Caco-2 (cell line): ENCODE data around the gene GSK3B. TPM values are rescaled to one million over a fixed set of nuclear protein-coding genes. Genes with fewer than 3 reads are reported as not detected.

Experiments
- BruUV-seq: library from RNA; stranded (reverse); fragments of 400-500 nt; replicated peaks from 2 replicates; lab custom pipeline; 2021; lab: Mats Ljungman, UMichigan
- CTCF ChIA-PET: fragments of 300-600 bp; sonication (Branson Sonifier 250); formaldehyde crosslinking; loops from one replicate; lab custom pipeline; 2022; ENCODE audit warnings: antibody characterized with exemption; lab: Charles Lee
- POLR2A ChIA-PET: fragments of 300-600 bp; sonication (Branson Sonifier 250); formaldehyde crosslinking; loops from one replicate; lab custom pipeline; 2022; ENCODE audit warnings: antibody characterized with exemption; lab: Charles Lee
- DNase-seq, 2 experiments: peaks; one replicate each; pipeline versions ENCODE4 v3.0.0 to v3.0.0-alpha.2; 2020 to 2022
- H3K27me3 ChIP-seq: replicated peaks from 2 replicates; pipeline ENCODE4 v1.6.0; 2011; ENCODE audit warnings: low read length; ENCODE audit not compliant: control insufficient read depth, insufficient read depth
- H3K36me3 ChIP-seq: 2 replicates; pipeline ENCODE4 v1.5.1; 2011; ENCODE audit warnings: low read length; ENCODE audit not compliant: control insufficient read depth, insufficient read depth
- H3K4me1 ChIP-seq: fragments of 250-450 bp; sonication (Bioruptor Pico); 2 replicates; pipeline ENCODE4 v1.5.1; 2020; ENCODE audit warnings: mild to moderate bottlenecking
- H3K4me3 ChIP-seq: 2 replicates; pipeline ENCODE4 v1.5.1; 2011; ENCODE audit warnings: low read depth, mild to moderate bottlenecking, control low read depth, low read length
- H3K9me3 ChIP-seq: fragments of 250-450 bp; sonication (Bioruptor Pico); 2 replicates; pipeline ENCODE4 v1.5.1; 2020; ENCODE audit warnings: mild to moderate bottlenecking, moderate library complexity
- H3K27ac Mint-ChIP-seq: one replicate; pipeline ENCODE4 v1.8.0; 2022; ENCODE audit warnings: mixed read lengths; ENCODE audit not compliant: unreplicated experiment
- H3K27me3 Mint-ChIP-seq: one replicate; pipeline ENCODE4 v1.8.0; 2022; ENCODE audit warnings: mixed read lengths; ENCODE audit not compliant: insufficient read depth, unreplicated experiment
- H3K36me3 Mint-ChIP-seq: one replicate; pipeline ENCODE4 v1.8.0; 2022; ENCODE audit warnings: mild to moderate bottlenecking, mixed read lengths; ENCODE audit not compliant: insufficient read depth, unreplicated experiment
- H3K4me1 Mint-ChIP-seq: one replicate; pipeline ENCODE4 v1.8.0; 2022; ENCODE audit warnings: low read depth, mixed read lengths; ENCODE audit not compliant: unreplicated experiment
- H3K4me3 Mint-ChIP-seq: one replicate; pipeline ENCODE4 v1.8.0; 2022; ENCODE audit warnings: mild to moderate bottlenecking, moderate library complexity, mixed read lengths; ENCODE audit not compliant: unreplicated experiment
- H3K9me3 Mint-ChIP-seq: one replicate; pipeline ENCODE4 v1.8.0; 2022; ENCODE audit warnings: mixed read lengths; ENCODE audit not compliant: unreplicated experiment
- CTCF ChIP-seq, 2 experiments: fragments of 200-600 bp in 1 of 2; IDR thresholded peaks; 1 replicate in 1 of 2; 2 replicates in 1 of 2; pipeline versions ENCODE4 v1.5.1 to v1.8.0; 2011 to 2022; ENCODE audit warnings: antibody characterized with exemption in 1 of 2, control low read depth in 1 of 2, inconsistent platforms in 1 of 2, low read depth in 1 of 2, low read length in 1 of 2, mild to moderate bottlenecking in 1 of 2, moderate library complexity in 1 of 2; ENCODE audit not compliant: insufficient read depth in 1 of 2, severe bottlenecking in 1 of 2, unreplicated experiment in 1 of 2
- intact Hi-C: fragments of 100-400 bp; cut with micrococcal nuclease; formaldehyde crosslinking; loops from one replicate; pipeline ENCODE4 v1.10.0; 2022; ENCODE audit not compliant: unreplicated experiment
- total RNA-seq: library from RNA; stranded (reverse); gene quantifications from 2 replicates; pipeline ENCODE4 v1.2.3, GENCODE V29; 2022

The GSK3B gene
- total RNA-seq, 1 experiment from 2014 or later: 55.2 TPM

GRCh38 chr3:119899192-119899511 lies 195.1 kb downstream of the GSK3B start:
- H3K27ac Mint-ChIP-seq: no peak overlapping the region
- no peak overlapping the region for H3K4me3 ChIP-seq
- intact Hi-C loops: no loop called here
- peaks cover 19% of the 10 kb centered on the region for H3K36me3 Mint-ChIP-seq
- no peaks in the 10 kb centered on the region for H3K36me3 ChIP-seq
- H3K27me3 ChIP-seq: no peaks in the 10 kb centered on the region
- DNase-seq: no peak
- H3K4me3 Mint-ChIP-seq: no peak overlapping the region
- H3K27me3 Mint-ChIP-seq: no peaks in the 10 kb centered on the region
- CTCF ChIA-PET: no interaction called here
- no peaks in the 10 kb centered on the region for H3K9me3 Mint-ChIP-seq
- H3K4me1 ChIP-seq: no peaks in the 10 kb centered on the region
- H3K4me1 Mint-ChIP-seq: no peaks in the 10 kb centered on the region
- no peaks in the 10 kb centered on the region for H3K9me3 ChIP-seq
- BruUV-seq: no TSS peak
- POLR2A ChIA-PET: no interaction called here
- TF ChIP-seq CTCF (IDR thresholded peaks at IDR 0.05; ENCODE audit: insufficient read depth in 1 of 2, low read depth in 1 of 2, low read length in 1 of 2, severe bottlenecking in 1 of 2, unreplicated experiment in 1 of 2): no peak

- BruUV-seq: no TSS peak
- peaks cover 19% of the 10 kb centered on the region for H3K36me3 Mint-ChIP-seq
- H3K4me3 Mint-ChIP-seq: no peak overlapping the region
- no peaks in the 10 kb centered on the region for H3K27me3 Mint-ChIP-seq
- Histone ChIP-seq H3K4me3 (no peak overlapping the region), H3K9me3 (no peaks in the 10 kb centered on the region), H3K4me1 (no peaks in the 10 kb centered on the region), H3K36me3 (no peaks in the 10 kb centered on the region), H3K27me3 (no peaks in the 10 kb centered on the region)
- H3K27ac Mint-ChIP-seq: no peak overlapping the region
- no peak for DNase-seq
- no peak for TF ChIP-seq CTCF (IDR thresholded peaks at IDR 0.05; ENCODE audit: insufficient read depth in 1 of 2, low read depth in 1 of 2, low read length in 1 of 2, severe bottlenecking in 1 of 2, unreplicated experiment in 1 of 2)
- H3K4me1 Mint-ChIP-seq: no peaks in the 10 kb centered on the region
- H3K9me3 Mint-ChIP-seq: no peaks in the 10 kb centered on the region
- intact Hi-C loops: loop anchor here (1.0 kb wide), 1 partner anchor 32 kb away; no protein-coding TSS in a partner anchor
- ChIA-PET CTCF (no interaction called here), POLR2A (no interaction called here)
Observed at GRCh38 chr3:119898478-119899191, 195.6 kb downstream of the GSK3B start.

- Mint-ChIP-seq H3K27ac (no peak overlapping the region), H3K4me3 (no peak overlapping the region), H3K36me3 (peaks cover 31% of the 10 kb centered on the region), H3K4me1 (no peaks in the 10 kb centered on the region), H3K9me3 (peaks cover 11% of the 10 kb centered on the region), H3K27me3 (no peaks in the 10 kb centered on the region)
- POLR2A ChIA-PET: no interaction called here
- no TSS peak for BruUV-seq
- no peak overlapping the region for H3K4me3 ChIP-seq
- no peak for DNase-seq
- intact Hi-C loops: loop anchor here (5.0 kb wide), 1 partner anchor 198 kb away; the partner anchor contains the start of gene GSK3B
- TF ChIP-seq CTCF (IDR thresholded peaks at IDR 0.05; ENCODE audit: insufficient read depth in 1 of 2, low read depth in 1 of 2, low read length in 1 of 2, severe bottlenecking in 1 of 2, unreplicated experiment in 1 of 2): no peak
- no peaks in the 10 kb centered on the region for H3K36me3 ChIP-seq
- 0 out of 2 replicates have a peak, but pooled peaks cover 5% of the 10 kb centered on the region for H3K9me3 ChIP-seq
- no peaks in the 10 kb centered on the region for H3K27me3 ChIP-seq
- CTCF ChIA-PET: no interaction called here
- H3K4me1 ChIP-seq: no peaks in the 10 kb centered on the region
Observed at GRCh38 chr3:119894195-119894594, 200.1 kb downstream of the GSK3B start.
